Measurements from ENCODE around the gene INO80E.
A peak's percentile ranks its signal among the peaks of the same experiment; 100 is the strongest.

INO80E gene

GRCh38 chr16:29995911-29996765 lies at the start of gene INO80E:
TSS of gene INO80E (plus strand) at chr16:29996241. CDS start at chr16:29996311, 70 bp downstream.
- peak within 1 kb of the TSS; percentile 98 for H3K4me3 Mint-ChIP-seq
- no peaks in the 10 kb centered on the region for H3K27me3 Mint-ChIP-seq (ENCODE audit: low read depth)
- peak within 1 kb of the TSS; percentile 92 to 97 (median 92) for H3K27ac Mint-ChIP-seq
- H3K36me3 Mint-ChIP-seq (ENCODE audit: low read depth): peaks cover 20% of the 10 kb centered on the region
- no peak for TF ChIP-seq CTCF (IDR thresholded peaks at IDR 0.05; ENCODE audit: unreplicated experiment in 3 of 3)
- H3K9me3 Mint-ChIP-seq: no peaks in the 10 kb centered on the region
- peaks cover 24% of the 10 kb centered on the region for H3K4me1 Mint-ChIP-seq

- no peak for TF ChIP-seq CTCF (IDR thresholded peaks at IDR 0.05; ENCODE audit: unreplicated experiment in 3 of 3)
- Mint-ChIP-seq H3K27ac (peak overlapping the region in 1 of 3 experiments; percentile 17), H3K4me1 (peaks cover 13% of the 10 kb centered on the region), H3K36me3 (ENCODE audit: low read depth) (peaks cover 3% of the 10 kb centered on the region), H3K9me3 (peaks cover 11% of the 10 kb centered on the region), H3K4me3 (no peak overlapping the region), H3K27me3 (ENCODE audit: low read depth) (peaks cover 3% of the 10 kb centered on the region)
These were observed 48.1 kb upstream of the INO80E start for GRCh38 chr16:29947897-29948296.

GRCh38 chr16:29950806-29951461 lies 45.1 kb upstream of the INO80E start:
- peaks cover 11% of the 10 kb centered on the region for H3K9me3 Mint-ChIP-seq
- H3K36me3 Mint-ChIP-seq (ENCODE audit: low read depth): peaks cover 3% of the 10 kb centered on the region
- H3K4me3 Mint-ChIP-seq: no peak overlapping the region

GRCh38 chr16:29951625-29952365 lies 44.2 kb upstream of the INO80E start:
- Mint-ChIP-seq H3K4me3 (no peak overlapping the region), H3K27ac (no peak overlapping the region), H3K27me3 (ENCODE audit: low read depth) (peaks cover 3% of the 10 kb centered on the region), H3K9me3 (peaks cover 11% of the 10 kb centered on the region), H3K4me1 (no peaks in the 10 kb centered on the region), H3K36me3 (ENCODE audit: low read depth) (peaks cover 3% of the 10 kb centered on the region)
- no peak for TF ChIP-seq CTCF (IDR thresholded peaks at IDR 0.05; ENCODE audit: unreplicated experiment in 3 of 3)

More at GRCh38 chr16:29950806-29951461, 45.1 kb upstream of the INO80E start:
- peaks cover 3% of the 10 kb centered on the region for H3K27me3 Mint-ChIP-seq (ENCODE audit: low read depth)
- TF ChIP-seq CTCF (IDR thresholded peaks at IDR 0.05; ENCODE audit: unreplicated experiment in 3 of 3): no peak
- no peak overlapping the region for H3K27ac Mint-ChIP-seq
- no peaks in the 10 kb centered on the region for H3K4me1 Mint-ChIP-seq

GRCh38 chr16:29958756-29959155 lies 37.3 kb upstream of the INO80E start:
- Mint-ChIP-seq H3K27me3 (ENCODE audit: low read depth) (no peaks in the 10 kb centered on the region), H3K4me3 (no peak overlapping the region), H3K4me1 (peaks cover 12% of the 10 kb centered on the region), H3K9me3 (no peaks in the 10 kb centered on the region), H3K36me3 (ENCODE audit: low read depth) (peaks cover 9% of the 10 kb centered on the region), H3K27ac (no peak overlapping the region)
- TF ChIP-seq CTCF (IDR thresholded peaks at IDR 0.05; ENCODE audit: unreplicated experiment in 3 of 3): no peak

All from nephron (organoid).